ENCODE measurements around the gene MARCHF9.

The MARCHF9 gene

DNA sequence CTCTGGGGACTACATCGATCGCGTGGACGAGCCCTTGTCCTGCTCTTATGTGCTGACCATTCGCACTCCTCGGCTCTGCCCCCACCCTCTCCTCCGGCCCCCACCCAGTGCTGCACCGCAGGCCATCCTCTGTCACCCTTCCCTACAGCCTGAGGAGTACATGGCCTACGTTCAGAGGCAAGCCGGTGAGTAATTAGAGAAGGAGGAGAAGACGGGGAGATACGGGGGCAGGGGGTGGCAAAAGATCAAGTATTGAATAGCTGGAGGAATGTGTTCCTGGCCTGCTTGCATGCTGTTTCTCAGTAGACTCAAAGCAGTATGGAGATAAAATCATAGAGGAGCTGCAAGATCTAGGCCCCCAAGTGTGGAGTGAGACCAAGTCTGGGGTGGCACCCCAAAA, 39.1 kb upstream of the MARCHF9 start:
- peaks cover 60% of the 10 kb centered on the region for H3K36me3 Mint-ChIP-seq (ENCODE audit: low read depth)
- TF ChIP-seq CTCF (IDR thresholded peaks at IDR 0.05) = no peak
- no peaks in the 10 kb centered on the region for H3K27me3 Mint-ChIP-seq (ENCODE audit: low read depth, poor library complexity)
- H3K9me3 Mint-ChIP-seq = peaks cover 12% of the 10 kb centered on the region
- H3K27ac Mint-ChIP-seq = no peak overlapping the region
- no peaks in the 10 kb centered on the region for H3K4me1 Mint-ChIP-seq
- H3K4me3 Mint-ChIP-seq = no peak overlapping the region
- no peak for DNase-seq

GRCh38 chr12:57716305-57716704, 38.6 kb upstream of the MARCHF9 start:
- DNase-seq = no peak
- Mint-ChIP-seq H3K4me3 (no peak overlapping the region), H3K36me3 (ENCODE audit: low read depth) (peaks cover 59% of the 10 kb centered on the region), H3K27ac (no peak overlapping the region), H3K27me3 (ENCODE audit: low read depth, poor library complexity) (no peaks in the 10 kb centered on the region), H3K9me3 (peaks cover 12% of the 10 kb centered on the region), H3K4me1 (no peaks in the 10 kb centered on the region)
- no peak for TF ChIP-seq CTCF (IDR thresholded peaks at IDR 0.05)

- Mint-ChIP-seq H3K27ac (no peak overlapping the region), H3K4me1 (no peaks in the 10 kb centered on the region), H3K27me3 (ENCODE audit: low read depth, poor library complexity) (no peaks in the 10 kb centered on the region), H3K4me3 (no peak overlapping the region), H3K36me3 (ENCODE audit: low read depth) (peaks cover 57% of the 10 kb centered on the region), H3K9me3 (peaks cover 4% of the 10 kb centered on the region)
- TF ChIP-seq CTCF (IDR thresholded peaks at IDR 0.05) = no peak
- no peak for DNase-seq
These were observed 37.8 kb upstream of the MARCHF9 start for GRCh38 chr12:57717131-57717530.

DNA sequence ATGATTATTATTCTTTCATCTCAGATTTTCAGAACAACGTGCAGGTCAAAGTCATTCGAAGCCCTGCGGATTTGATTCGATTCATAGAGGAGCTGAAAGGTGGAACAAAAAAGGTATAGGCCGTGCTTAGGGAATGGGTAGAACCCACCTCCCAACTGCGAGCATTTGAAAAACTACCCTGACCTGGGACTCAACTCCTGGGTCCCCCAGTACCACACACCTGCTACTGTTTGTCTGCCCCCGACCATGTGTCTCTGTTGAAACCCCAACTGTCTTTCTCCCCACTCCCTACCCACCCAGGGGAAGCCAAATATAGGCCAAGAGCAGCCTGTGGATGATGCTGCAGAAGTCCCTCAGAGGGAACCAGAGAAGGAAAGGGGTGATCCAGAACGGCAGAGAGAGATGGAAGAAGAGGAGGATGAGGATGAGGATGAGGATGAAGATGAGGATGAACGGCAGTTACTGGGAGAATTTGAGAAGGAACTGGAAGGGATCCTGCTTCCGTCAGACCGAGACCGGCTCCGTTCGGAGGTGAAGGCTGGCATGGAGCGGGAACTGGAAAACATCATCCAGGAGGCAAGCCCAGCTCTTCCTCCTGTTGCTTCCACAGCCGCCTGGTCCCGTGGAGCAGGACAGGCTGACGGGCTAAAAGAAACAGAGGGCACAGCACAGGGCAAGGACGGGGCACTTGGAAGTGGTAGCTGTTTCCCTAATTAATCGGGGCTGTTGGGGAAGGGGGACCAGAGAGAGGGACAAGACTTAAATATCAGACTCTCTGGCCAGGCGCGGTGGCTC, 36.9 kb upstream of the MARCHF9 start:
- no peak overlapping the region for H3K27ac Mint-ChIP-seq
- H3K4me3 Mint-ChIP-seq = no peak overlapping the region
- H3K4me1 Mint-ChIP-seq = no peaks in the 10 kb centered on the region
- no peak for TF ChIP-seq CTCF (IDR thresholded peaks at IDR 0.05)
- DNase-seq = no peak
- peaks cover 4% of the 10 kb centered on the region for H3K27me3 Mint-ChIP-seq (ENCODE audit: low read depth, poor library complexity)
- no peaks in the 10 kb centered on the region for H3K9me3 Mint-ChIP-seq
- H3K36me3 Mint-ChIP-seq (ENCODE audit: low read depth) = peaks cover 51% of the 10 kb centered on the region

DNA sequence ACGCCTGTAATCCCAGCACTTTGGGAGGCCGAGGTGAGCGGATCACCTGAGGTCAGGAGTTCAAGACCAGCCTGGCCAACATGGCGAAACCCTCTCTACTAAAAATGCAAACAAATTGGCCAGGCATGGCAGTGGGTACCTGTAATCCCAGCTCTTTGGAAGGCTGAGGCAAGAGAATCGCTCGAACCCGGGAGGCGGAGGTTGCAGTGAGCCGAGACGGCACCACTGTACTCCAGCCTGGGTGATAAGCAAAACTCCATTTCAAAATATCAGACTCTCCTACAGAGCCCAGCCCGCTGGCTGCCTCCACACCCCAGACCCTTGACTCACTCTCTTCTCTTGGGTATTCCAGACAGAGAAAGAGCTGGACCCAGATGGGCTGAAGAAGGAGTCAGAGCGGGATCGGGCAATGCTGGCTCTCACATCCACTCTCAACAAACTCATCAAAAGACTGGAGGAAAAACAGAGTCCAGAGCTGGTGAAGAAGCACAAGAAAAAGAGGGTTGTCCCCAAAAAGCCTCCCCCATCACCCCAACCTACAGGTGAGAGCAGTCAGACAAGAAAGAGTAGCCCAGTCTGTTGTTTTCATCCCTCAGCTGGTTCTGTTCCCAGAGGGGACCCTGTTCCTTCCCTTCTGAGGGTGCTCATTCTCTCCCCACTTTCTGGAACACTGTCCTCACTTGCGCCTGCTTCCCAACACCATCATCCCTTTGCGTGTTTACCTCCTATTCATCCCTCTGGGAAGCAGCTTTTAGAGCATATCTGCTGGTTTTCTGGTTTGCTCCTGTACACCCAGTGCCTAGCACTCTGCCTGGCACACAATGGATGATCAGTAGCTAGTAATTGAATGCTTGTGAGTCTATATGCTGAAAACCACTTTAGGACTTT, 36.0 kb upstream of the MARCHF9 start:
- no peak overlapping the region for H3K27ac Mint-ChIP-seq
- H3K9me3 Mint-ChIP-seq = no peaks in the 10 kb centered on the region
- H3K27me3 Mint-ChIP-seq (ENCODE audit: low read depth, poor library complexity) = peaks cover 13% of the 10 kb centered on the region
- no peak overlapping the region for H3K4me3 Mint-ChIP-seq
- DNase-seq = no peak
- TF ChIP-seq CTCF (IDR thresholded peaks at IDR 0.05) = no peak
- peaks cover 43% of the 10 kb centered on the region for H3K36me3 Mint-ChIP-seq (ENCODE audit: low read depth)
- H3K4me1 Mint-ChIP-seq = no peaks in the 10 kb centered on the region

All from nephron progenitor cell (in vitro differentiated cells).